NCI-H69 (cell line): ENCODE data around the gene ATP4B.

Experiments used
- DNase-seq: peaks from one replicate; lab custom pipeline; 2025; lab: John Stamatoyannopoulos, UW

The ATP4B gene

DNA sequence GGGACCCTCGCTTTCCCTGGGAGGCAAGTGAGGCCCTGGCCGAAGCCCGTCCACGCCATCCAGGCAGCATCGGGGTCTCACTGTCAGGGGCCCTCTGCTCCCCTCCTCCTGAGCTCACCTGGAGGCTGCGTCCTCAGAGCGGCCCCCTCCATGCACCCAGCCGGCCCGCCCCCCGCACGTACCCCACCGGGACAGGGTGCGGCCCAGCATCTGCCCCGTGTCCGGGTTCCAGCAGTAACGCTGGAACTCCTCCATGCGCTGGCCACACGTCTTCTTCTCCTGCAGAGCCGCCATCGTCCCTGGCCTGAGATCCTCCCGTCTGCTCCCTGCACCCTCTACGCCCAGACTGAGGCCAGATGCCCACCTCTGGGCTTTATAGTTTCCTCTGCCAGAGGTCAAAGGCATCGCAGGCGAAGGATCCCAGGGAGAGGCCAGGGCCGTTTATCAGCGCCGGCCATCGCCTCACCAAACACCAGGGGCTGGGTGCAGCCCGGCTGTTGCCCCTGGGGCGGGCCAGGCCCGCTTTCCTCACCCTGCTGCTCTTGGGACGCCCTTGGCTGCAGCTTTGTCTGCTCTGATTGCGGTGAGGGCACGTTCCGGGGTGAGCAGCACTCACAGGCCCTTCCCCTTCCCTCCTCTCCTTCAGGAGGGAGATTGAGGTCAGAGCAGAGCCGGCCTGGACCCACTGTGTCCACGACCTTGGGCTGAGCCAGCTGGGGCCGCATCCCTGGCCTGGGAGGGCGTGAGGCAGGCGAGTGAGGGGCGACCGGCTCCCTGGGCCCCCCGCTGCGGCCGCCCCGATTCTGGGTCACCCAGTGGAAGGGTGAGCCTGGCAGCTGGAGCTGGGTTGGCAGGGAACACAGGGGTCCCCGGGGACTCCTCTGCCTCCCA is at the start of gene ATP4B:
Gene ATP4B, minus strand, starts transcription at position 348 of the 891 bp plus-strand sequence. Its CDS starts 54 bp downstream, at position 294.
- no peak for DNase-seq

- DNase-seq: no peak
Measured at GRCh38 chr13:113672002-113672651, 14.1 kb upstream of the ATP4B start.

DNA sequence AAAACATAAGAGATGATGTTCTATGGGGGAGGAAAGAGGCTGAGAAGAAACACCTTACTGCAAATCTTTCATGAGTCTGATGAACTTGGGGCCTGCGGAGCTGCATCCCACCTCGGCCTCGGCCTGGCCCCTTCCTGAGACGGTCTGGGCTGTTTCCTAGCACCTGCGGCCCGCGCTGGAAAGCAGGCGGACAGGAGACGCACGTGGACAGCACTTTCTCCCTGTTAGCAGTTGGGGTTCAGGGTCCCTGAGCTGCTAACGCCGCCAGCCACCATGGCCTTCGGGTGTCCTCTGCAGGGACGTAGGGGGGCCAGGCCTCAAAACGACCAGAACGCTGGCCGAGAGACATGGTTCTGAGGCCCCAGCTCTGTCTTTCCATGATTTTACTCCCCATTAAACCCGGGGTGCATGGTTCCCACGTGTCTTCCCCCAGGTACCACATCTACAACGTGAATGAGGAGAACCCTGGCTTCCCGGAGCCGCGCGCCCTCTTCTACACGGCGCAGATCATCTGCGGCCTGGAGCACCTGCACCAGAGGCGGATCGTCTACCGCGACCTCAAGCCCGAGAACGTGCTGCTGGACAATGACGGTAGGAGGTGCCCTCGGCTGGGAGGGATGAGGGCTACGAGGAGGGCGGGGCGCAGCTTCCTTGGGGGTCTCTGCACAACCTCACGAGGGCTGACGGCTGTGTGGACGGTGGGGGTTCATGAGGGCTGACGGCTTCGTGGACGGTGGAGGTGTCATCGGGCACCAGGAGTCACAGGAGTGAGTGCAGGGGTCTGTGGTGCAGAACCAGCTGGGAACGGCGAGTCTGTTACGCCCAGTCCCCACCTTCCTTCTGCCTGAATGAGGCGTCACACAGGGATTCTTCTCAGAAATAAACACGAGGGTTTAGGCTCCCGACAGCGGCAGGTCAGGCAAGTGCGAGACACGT is 13.3 kb upstream of the ATP4B start:
- no peak for DNase-seq

GRCh38 chr13:113670541-113670940 is 12.5 kb upstream of the ATP4B start:
- no peak for DNase-seq

- DNase-seq: no peak
Measured at GRCh38 chr13:113669755-113670341, 11.8 kb upstream of the ATP4B start.

GRCh38 chr13:113669231-113669754 is 11.3 kb upstream of the ATP4B start:
- no peak for DNase-seq

DNA sequence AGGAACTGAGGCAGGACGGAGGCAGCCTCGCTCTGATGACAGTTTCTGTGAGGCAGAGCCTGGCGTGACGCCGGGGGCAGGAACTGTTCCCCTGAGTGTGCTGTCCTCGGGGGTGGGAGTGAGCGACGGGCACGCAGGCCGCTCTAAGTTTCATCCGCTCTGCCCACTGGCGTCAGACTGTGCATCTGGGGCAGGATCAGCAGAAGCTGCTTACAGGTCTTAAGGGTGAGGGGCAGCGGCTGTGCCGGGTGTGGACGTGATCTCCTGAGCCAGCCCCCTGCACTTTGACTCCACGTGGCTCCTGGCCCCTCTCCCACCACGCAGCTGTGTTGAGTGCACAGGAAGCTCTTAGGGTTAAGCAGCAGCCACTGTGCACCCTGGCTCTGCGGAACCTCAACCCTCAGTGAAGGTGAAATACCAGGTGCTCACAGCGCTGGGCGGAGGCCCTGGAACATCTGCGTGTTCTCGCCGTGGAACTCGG is 10.5 kb upstream of the ATP4B start:
- DNase-seq: no peak

- no peak for DNase-seq
Measured at GRCh38 chr13:113667771-113668490, 9.9 kb upstream of the ATP4B start.

DNA sequence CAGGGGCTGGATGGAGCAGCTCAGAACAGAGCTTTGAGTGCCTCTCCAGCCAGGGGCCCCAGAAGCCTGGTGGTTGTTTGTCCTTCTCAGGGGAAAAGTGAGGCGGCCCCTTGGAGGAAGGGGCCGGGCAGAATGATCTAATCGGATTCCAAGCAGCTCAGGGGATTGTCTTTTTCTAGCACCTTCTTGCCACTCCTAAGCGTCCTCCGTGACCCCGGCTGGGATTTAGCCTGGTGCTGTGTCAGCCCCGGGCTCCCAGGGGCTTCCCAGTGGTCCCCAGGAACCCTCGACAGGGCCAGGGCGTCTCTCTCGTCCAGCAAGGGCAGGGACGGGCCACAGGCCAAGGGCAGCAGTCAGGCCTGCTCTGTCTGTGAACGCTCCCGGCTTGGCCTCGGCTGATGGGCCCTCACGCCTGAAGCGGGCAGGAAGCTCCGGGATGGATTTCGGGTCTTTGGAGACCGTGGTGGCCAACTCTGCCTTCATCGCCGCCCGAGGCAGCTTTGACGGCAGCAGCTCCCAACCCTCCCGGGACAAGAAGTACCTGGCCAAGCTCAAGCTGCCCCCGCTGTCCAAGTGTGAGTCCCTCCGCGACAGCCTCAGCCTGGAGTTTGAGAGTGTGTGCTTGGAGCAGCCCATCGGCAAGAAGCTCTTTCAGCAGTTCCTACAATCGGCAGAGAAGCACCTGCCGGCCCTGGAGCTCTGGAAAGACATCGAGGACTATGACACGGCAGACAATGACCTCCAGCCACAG is 9.1 kb upstream of the ATP4B start, which contains the start of gene GRK1:
Gene GRK1, plus strand, starts transcription at position 269 of the 751 bp plus-strand sequence. Its CDS starts 168 bp downstream, at position 437.
- DNase-seq: no peak

GRCh38 chr13:113666329-113666670 is 8.3 kb upstream of the ATP4B start:
- no peak for DNase-seq

- no peak for DNase-seq
Measured at GRCh38 chr13:113665597-113666328, 7.8 kb upstream of the ATP4B start.

DNA sequence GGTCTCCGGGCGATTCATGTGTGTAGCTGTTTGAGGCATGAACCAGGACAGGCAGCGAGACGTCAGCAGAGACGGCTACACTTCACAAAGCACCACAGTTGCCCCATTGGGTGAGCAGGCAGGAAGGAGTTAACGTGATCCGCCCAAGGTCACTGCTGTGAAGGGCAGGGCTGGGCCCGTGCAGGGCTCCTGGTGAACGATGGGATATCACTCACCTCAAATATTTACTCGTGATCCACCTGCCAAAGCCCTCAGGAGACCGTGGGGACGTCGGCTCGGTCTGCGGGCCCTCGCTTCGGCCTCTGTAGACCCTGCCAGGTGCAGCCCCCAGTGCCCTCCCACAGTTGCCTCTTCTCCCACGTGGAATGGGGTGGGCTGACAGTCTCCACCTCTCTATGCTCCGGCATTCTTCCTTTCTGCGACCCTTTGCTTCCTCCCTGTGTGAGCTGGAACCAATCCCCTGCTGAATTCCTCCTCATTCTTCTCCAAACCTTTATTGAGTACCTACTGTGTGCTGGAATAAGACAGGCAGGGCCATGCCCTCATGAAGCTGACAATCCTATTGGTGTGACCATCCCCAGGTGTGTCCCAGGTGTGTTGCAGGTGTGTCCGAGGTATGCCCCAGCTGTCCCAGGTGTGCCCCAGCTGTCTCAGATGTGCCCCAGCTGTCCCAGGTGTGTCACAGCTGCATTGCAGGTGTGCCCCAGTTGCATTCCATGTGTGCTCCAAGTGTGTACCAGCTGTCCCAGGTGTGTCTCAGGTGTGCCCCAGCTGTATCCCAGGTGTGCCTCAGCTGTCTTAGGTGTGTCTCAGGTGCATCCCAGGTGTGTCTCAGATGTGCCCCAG is 7.0 kb upstream of the ATP4B start:
- DNase-seq: no peak

DNA sequence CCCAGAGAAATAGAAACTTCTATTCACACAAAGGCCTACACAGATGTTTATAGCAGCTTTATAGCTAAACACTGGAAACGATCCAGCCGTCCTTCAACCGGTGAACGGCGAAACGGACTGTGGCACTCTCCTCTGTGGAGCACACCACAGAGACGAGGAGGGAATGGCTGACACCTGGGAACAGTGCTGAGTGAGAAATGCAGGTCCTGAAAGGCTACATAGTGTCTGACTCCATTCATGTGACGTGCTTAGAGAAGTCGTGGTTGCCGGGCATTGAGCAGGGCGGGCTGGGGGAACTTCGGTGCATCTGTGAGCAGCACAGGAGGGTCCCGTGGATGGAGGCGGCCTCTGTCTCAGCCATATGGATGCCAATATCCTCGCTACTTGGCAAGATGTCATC is 5.9 kb upstream of the ATP4B start:
- DNase-seq: no peak

DNA sequence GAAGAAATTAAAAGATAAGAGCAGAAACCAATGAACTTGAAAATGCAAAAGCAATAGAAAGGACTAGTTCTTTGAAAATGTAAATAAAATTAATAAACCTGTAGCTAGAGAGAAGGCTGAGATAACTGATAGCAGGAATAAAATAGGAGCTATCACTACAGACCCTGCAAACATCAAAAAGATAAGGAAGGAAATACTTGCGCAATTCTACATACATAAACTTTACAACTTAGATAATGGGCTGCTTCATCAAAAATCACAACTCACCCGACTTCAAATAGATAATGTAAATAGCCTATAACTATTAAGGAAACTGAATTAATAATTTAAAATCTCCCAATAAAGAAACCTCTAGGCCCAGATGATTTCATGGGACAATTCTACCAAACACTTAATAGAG is 3.5 kb upstream of the ATP4B start:
- no peak for DNase-seq

- no peak for DNase-seq
Measured at GRCh38 chr13:113660066-113660465, 2.1 kb upstream of the ATP4B start.

DNA sequence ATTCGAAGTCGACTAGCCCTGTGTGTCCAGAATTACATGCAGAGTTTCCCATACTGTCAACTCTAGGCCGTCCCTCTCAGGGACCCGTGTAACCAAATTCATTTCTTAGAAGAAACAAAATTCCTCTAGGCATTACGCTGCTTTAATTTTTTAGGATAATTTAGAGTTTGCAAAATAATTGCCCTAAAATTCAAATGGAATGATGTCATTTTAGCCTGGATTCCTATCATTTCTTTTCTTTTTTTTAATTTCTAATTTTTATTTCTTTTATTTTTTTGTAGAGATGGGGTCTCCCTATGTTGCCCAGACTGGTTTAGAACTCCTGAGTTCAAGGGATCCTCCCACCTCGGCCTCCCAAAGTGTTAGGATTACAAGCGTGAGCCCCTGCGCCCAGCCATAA is 1.3 kb upstream of the ATP4B start:
- DNase-seq: no peak

DNA sequence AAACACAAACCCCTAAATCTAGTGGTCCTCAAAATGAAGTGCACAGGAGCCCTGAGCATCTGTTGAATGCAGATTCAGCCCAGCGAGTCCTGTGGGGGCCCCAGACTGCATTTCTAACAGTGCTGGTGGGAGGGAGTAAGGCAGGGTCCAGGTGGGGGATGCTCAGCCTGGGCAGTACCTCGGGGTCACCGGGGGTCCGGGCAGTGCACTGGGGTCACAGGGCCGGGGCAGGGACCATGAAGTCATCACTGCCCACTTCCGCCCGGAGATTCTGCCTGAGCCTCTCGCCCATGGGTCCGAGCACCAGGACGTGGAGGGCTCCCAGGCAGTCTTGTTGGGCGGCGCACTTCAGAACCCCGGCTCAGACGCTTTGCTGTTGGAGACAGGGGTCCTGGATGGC is 838 bp upstream of the ATP4B start:
- no peak for DNase-seq
